ENCODE data around the gene VWA3B.
"Not testable (repeated sequence)": the region's sequence is repeated elsewhere in the genome, so short reads cannot be mapped to it uniquely, and the experiment has no call there.

VWA3B gene

DNA sequence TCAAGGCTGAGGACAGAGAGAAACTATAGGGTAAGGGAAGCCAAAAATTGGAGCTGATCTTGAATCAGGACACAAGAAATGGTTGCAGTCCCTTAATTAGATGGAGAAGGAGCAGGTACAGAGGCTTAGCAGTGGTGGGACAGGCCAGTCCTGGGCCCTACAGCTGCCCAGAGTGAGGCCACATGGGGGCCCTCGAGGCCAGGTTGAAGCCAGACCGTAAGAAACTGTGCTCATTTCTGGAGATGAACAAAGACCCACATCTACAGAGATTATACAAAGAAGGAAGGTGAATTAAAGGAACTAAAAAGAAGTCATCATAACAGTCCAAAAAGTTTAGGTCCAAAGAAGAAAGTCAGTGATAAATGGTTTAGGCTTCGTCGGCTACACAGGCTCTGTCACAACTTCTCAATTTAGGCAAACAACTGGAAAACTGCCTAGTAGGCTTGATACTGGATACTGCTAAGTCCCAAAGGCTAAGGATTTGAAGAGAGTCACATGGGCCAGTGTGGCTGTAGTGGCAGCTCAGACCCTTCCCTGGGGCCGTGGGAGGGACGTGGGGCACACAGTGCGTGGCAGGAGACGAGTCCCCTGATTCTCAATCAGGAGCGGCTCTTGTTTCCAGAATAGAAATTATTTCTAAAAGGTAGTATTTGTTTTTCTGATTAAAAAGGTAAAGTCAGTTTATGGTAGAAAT lies 208.9 kb downstream of the VWA3B start:
- Histone ChIP-seq H3K4me1 (ENCODE audit: insufficient read depth, low read length) (no peaks in the 10 kb centered on the region), H3K27ac (ENCODE audit: low read length) (no peak overlapping the region), H3K27me3 (ENCODE audit: insufficient read depth, low read length) (no peaks in the 10 kb centered on the region), H3K9me3 (ENCODE audit: insufficient read depth, low read depth, low read length) (no peaks in the 10 kb centered on the region), H3K4me3 (ENCODE audit: low read length) (no peak overlapping the region), H3K9ac (ENCODE audit: low read depth, low read length) (no peak overlapping the region), H3K36me3 (ENCODE audit: insufficient read depth, low read depth, low read length) (no peaks in the 10 kb centered on the region)

DNA sequence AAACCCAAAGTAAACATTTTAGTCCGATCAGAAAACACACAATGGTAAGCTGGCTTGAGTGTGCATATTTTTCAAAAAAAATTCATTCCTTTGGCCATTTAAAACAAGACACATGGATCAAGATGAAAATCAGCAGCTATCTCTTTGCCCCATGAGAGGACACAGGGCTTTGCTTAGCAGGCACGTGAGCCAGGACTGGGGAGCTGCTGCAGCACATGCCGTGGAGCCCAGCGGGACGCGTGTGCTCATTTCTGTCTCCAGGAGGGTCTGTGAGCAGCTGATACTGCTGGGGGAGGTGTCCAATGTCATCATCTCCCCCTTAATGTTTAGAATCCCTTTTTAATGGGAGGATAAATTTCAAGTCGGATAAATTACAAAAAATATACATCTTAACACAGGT lies 209.5 kb downstream of the VWA3B start:
- Histone ChIP-seq H3K9ac (ENCODE audit: low read depth, low read length) (no peak overlapping the region), H3K36me3 (ENCODE audit: insufficient read depth, low read depth, low read length) (no peaks in the 10 kb centered on the region), H3K27ac (ENCODE audit: low read length) (no peak overlapping the region), H3K4me1 (ENCODE audit: insufficient read depth, low read length) (no peaks in the 10 kb centered on the region), H3K27me3 (ENCODE audit: insufficient read depth, low read length) (no peaks in the 10 kb centered on the region), H3K4me3 (ENCODE audit: low read length) (no peak overlapping the region), H3K9me3 (ENCODE audit: insufficient read depth, low read depth, low read length) (no peaks in the 10 kb centered on the region)

- Histone ChIP-seq H3K4me1 (ENCODE audit: insufficient read depth, low read length) (no peaks in the 10 kb centered on the region), H3K27me3 (ENCODE audit: insufficient read depth, low read length) (no peaks in the 10 kb centered on the region), H3K9ac (ENCODE audit: low read depth, low read length) (no peak overlapping the region), H3K4me3 (ENCODE audit: low read length) (no peak overlapping the region), H3K36me3 (ENCODE audit: insufficient read depth, low read depth, low read length) (no peaks in the 10 kb centered on the region), H3K27ac (ENCODE audit: low read length) (no peak overlapping the region), H3K9me3 (ENCODE audit: insufficient read depth, low read depth, low read length) (no peaks in the 10 kb centered on the region)
These were observed 211.1 kb downstream of the VWA3B start for GRCh38 chr2:98297817-98298682.

- Histone ChIP-seq H3K9me3 (ENCODE audit: insufficient read depth, low read depth, low read length) (no peaks in the 10 kb centered on the region), H3K9ac (ENCODE audit: low read depth, low read length) (no peak overlapping the region), H3K27me3 (ENCODE audit: insufficient read depth, low read length) (no peaks in the 10 kb centered on the region), H3K27ac (ENCODE audit: low read length) (no peak overlapping the region), H3K36me3 (ENCODE audit: insufficient read depth, low read depth, low read length) (no peaks in the 10 kb centered on the region), H3K4me1 (ENCODE audit: insufficient read depth, low read length) (no peaks in the 10 kb centered on the region), H3K4me3 (ENCODE audit: low read length) (no peak overlapping the region)
These were observed 211.8 kb downstream of the VWA3B start for GRCh38 chr2:98298683-98299164.

- H3K4me1 ChIP-seq (ENCODE audit: insufficient read depth, low read length), result no peaks in the 10 kb centered on the region
- no peaks in the 10 kb centered on the region for H3K27me3 ChIP-seq (ENCODE audit: insufficient read depth, low read length)
- no peaks in the 10 kb centered on the region for H3K36me3 ChIP-seq (ENCODE audit: insufficient read depth, low read depth, low read length)
- no peak overlapping the region for H3K4me3 ChIP-seq (ENCODE audit: low read length)
- H3K9ac ChIP-seq (ENCODE audit: low read depth, low read length), result no peak overlapping the region
- H3K27ac ChIP-seq (ENCODE audit: low read length), result no peak overlapping the region
- H3K9me3 ChIP-seq (ENCODE audit: insufficient read depth, low read depth, low read length), result no peaks in the 10 kb centered on the region
These were observed 212.4 kb downstream of the VWA3B start for GRCh38 chr2:98299211-98299905.

GRCh38 chr2:98300141-98300874 lies 213.3 kb downstream of the VWA3B start:
- H3K9ac ChIP-seq (ENCODE audit: low read depth, low read length), result no peak overlapping the region
- H3K27ac ChIP-seq (ENCODE audit: low read length), result no peak overlapping the region
- no peak overlapping the region for H3K4me3 ChIP-seq (ENCODE audit: low read length)
- H3K36me3 ChIP-seq (ENCODE audit: insufficient read depth, low read depth, low read length), result no peaks in the 10 kb centered on the region
- no peaks in the 10 kb centered on the region for H3K9me3 ChIP-seq (ENCODE audit: insufficient read depth, low read depth, low read length)
- H3K4me1 ChIP-seq (ENCODE audit: insufficient read depth, low read length), result no peaks in the 10 kb centered on the region
- no peaks in the 10 kb centered on the region for H3K27me3 ChIP-seq (ENCODE audit: insufficient read depth, low read length)

- no peak overlapping the region for H3K4me3 ChIP-seq (ENCODE audit: low read length)
- no peaks in the 10 kb centered on the region for H3K27me3 ChIP-seq (ENCODE audit: insufficient read depth, low read length)
- H3K36me3 ChIP-seq (ENCODE audit: insufficient read depth, low read depth, low read length), result no peaks in the 10 kb centered on the region
- H3K4me1 ChIP-seq (ENCODE audit: insufficient read depth, low read length), result no peaks in the 10 kb centered on the region
- H3K9me3 ChIP-seq (ENCODE audit: insufficient read depth, low read depth, low read length), result no peaks in the 10 kb centered on the region
- no peak overlapping the region for H3K9ac ChIP-seq (ENCODE audit: low read depth, low read length)
- no peak overlapping the region for H3K27ac ChIP-seq (ENCODE audit: low read length)
These were observed 214.5 kb downstream of the VWA3B start for GRCh38 chr2:98301469-98301868.

GRCh38 chr2:98307131-98307696 lies 220.2 kb downstream of the VWA3B start:
- H3K36me3 ChIP-seq (ENCODE audit: insufficient read depth, low read depth, low read length); H3K9me3 ChIP-seq (ENCODE audit: insufficient read depth, low read depth, low read length); H3K9ac ChIP-seq (ENCODE audit: low read depth, low read length); H3K27me3 ChIP-seq (ENCODE audit: insufficient read depth, low read length); H3K4me1 ChIP-seq (ENCODE audit: insufficient read depth, low read length); H3K27ac ChIP-seq (ENCODE audit: low read length); H3K4me3 ChIP-seq (ENCODE audit: low read length): not testable (repeated sequence)

GRCh38 chr2:98308068-98308467 lies 221.1 kb downstream of the VWA3B start:
- H3K27me3 ChIP-seq (ENCODE audit: insufficient read depth, low read length), result no peaks in the 10 kb centered on the region

DNA sequence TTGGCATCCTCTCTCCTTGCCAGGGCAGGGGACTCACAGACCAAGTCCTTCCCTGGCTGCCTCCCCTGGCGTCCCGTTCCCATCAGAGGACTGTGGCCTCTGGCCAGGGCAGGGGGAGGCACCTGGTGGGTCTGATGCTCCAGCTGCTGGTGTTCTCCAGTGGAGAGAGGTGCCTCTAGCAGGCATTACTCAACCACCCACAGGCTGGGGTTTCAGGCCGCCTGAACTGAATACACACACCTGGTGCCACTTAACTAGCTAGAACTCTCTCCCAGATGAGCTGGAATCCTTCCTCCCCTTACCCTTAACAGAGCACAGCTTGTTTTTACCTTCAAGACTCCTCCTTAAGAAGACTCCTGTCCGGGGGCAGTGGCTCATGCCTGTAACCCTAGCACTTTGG lies 221.6 kb downstream of the VWA3B start:
- Histone ChIP-seq H3K27me3 (ENCODE audit: insufficient read depth, low read length) (no peaks in the 10 kb centered on the region), H3K27ac (ENCODE audit: low read length) (no peak overlapping the region), H3K9me3 (ENCODE audit: insufficient read depth, low read depth, low read length) (no peaks in the 10 kb centered on the region), H3K36me3 (ENCODE audit: insufficient read depth, low read depth, low read length) (no peaks in the 10 kb centered on the region), H3K4me1 (ENCODE audit: insufficient read depth, low read length) (no peaks in the 10 kb centered on the region), H3K4me3 (ENCODE audit: low read length) (no peak overlapping the region), H3K9ac (ENCODE audit: low read depth, low read length) (no peak overlapping the region)

More at GRCh38 chr2:98308068-98308467, 221.1 kb downstream of the VWA3B start:
- Histone ChIP-seq H3K9ac (ENCODE audit: low read depth, low read length) (no peak overlapping the region), H3K4me1 (ENCODE audit: insufficient read depth, low read length) (no peaks in the 10 kb centered on the region), H3K4me3 (ENCODE audit: low read length) (no peak overlapping the region), H3K36me3 (ENCODE audit: insufficient read depth, low read depth, low read length) (no peaks in the 10 kb centered on the region), H3K27ac (ENCODE audit: low read length) (no peak overlapping the region), H3K9me3 (ENCODE audit: insufficient read depth, low read depth, low read length) (no peaks in the 10 kb centered on the region)

DNA sequence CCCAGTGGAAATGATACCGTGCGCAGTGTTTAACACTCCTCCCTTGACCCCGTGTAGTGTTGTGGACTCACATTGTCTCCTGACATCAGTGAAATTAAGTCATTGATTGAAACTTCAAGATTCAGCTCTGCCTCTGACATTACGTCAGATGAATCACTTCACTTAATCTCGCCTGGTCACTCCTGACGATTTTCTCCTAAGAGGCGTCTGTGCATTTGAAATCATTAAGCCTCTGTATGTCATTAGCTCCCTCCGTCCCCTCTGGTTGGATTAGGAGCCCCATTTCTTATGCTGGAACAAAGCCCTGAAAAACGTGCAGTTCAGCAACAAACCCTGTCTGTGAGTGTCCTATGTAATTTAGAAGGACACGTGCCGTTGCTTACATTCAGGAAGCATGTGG lies 222.6 kb downstream of the VWA3B start:
- H3K4me3 ChIP-seq (ENCODE audit: low read length), result no peak overlapping the region
- no peaks in the 10 kb centered on the region for H3K27me3 ChIP-seq (ENCODE audit: insufficient read depth, low read length)
- no peaks in the 10 kb centered on the region for H3K4me1 ChIP-seq (ENCODE audit: insufficient read depth, low read length)
- no peaks in the 10 kb centered on the region for H3K9me3 ChIP-seq (ENCODE audit: insufficient read depth, low read depth, low read length)
- no peaks in the 10 kb centered on the region for H3K36me3 ChIP-seq (ENCODE audit: insufficient read depth, low read depth, low read length)
- H3K27ac ChIP-seq (ENCODE audit: low read length), result no peak overlapping the region
- H3K9ac ChIP-seq (ENCODE audit: low read depth, low read length), result no peak overlapping the region
